K562 treated with DMSO at 1 percent for 12 hours (cell line): Measurements from ENCODE around the gene TMEM238. TPM values are rescaled to one million over a fixed set of nuclear protein-coding genes. Genes with fewer than 3 reads are reported as not detected.

Experiments used
- total RNA-seq: library from RNA; unstranded; fragments of 300-600 nt; gene quantifications from 2 replicates; pipeline ENCODE4 v1.2.3, GENCODE V29; 2022; ENCODE audit not compliant: insufficient read depth

Gene TMEM238, protein sequence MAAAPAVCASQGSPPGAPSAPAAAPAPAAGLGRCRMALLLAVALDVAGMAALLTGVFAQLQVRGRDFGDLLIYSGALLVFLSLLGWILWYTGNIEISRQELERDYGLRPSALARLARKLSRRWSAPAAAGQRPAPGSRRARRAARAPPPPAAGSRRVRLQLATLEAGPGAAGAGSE
- 13.7 and 15.5 TPM in 2 replicates for total RNA-seq

DNA sequence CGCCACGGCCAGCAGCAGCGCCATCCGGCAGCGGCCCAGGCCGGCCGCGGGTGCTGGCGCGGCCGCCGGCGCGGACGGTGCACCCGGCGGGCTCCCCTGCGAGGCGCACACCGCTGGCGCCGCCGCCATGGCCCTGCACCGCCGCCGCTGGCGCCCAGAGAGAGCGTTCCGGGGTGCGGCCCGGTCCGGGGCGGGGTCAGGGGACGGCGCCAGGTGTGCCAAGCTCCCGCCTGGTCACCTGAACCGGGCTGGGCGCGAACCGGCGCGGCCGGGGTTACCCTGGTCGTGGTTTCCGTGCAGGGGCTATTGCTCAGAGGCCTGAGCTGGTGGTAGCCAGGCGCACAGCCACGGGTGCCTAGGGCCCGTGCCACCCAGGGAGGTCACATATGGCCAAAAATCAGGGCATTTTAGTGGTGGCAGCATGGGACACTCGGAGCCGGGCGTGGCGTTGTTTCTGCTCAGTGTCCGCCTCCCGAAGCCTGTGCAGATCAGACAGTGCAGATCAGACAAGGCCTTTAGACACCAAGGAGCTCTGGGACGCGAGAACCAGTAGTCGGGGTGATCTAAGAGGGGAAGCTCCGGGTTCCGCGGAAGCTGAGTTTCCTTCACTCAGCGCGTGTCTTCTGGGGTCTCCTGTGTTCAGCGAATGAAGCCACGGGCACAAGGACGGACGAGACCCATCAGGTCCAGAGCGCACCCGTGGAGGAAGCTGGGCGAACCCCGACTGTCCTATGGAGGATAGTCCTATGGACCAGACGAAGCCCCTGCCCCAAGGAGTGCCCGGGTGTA lies at the start of gene TMEM238:
Gene TMEM238, minus strand, starts transcription at position 162 of the 789 bp plus-strand sequence. Its CDS starts 33 bp downstream, at position 129.

DNA sequence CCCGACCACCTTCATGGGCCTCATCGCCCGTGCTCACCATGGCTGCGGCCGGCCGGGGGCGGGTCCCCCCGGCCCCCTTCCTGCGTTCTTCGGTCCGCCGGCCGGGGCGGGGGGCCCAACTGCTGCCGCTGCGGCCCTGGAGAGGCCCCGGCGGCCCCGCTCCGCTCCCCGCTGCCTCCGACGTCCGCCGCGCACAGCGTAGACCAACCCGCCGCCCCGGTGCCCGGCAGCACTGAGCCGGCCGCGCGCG lies 23.4 kb upstream of the TMEM238 start, which contains the start of gene UBE2S:
Gene UBE2S, minus strand, starts transcription at position 239 of the 250 bp plus-strand sequence. Its CDS starts 199 bp downstream, at position 40.

DNA sequence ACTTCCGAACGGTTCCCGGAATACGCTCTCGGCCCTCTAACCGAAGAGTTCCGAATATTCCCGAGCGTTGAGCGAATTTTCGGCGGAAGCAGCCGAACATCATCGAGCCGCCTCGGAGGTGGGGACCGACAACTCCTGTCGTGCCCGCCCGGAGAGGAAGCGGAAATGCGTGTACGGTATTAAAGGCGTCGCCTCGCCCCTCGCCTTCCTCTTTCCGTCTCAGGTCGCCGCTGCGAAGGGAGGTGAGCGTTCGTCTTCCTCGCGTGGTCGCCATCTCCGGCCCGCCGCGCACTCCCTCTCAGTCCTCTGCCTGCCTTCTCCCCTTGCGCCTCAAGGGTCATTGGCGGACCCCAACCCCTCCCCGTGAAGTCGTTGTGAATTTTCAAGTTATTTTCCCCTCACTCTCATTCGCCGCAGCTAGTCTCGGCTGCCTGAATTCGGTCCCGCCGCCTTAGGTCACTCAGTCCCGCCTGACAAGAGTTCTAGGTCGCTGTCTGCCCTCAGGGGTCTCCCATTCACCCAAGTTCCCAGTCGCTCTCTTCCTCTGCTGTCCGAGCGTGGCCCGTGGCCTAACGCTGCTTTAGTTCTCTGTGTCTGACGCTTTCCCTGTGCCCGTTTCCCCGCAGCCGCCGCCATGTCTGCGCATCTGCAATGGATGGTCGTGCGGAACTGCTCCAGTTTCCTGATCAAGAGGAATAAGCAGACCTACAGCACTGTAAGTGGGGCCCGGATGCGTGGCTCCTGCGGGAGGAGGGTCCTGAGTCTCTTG lies 1.8 kb upstream of the TMEM238 start, which contains the start of gene RPL28:
Gene RPL28, plus strand, starts transcription at position 209 of the 769 bp plus-strand sequence. Its CDS starts 426 bp downstream, at position 635.

DNA sequence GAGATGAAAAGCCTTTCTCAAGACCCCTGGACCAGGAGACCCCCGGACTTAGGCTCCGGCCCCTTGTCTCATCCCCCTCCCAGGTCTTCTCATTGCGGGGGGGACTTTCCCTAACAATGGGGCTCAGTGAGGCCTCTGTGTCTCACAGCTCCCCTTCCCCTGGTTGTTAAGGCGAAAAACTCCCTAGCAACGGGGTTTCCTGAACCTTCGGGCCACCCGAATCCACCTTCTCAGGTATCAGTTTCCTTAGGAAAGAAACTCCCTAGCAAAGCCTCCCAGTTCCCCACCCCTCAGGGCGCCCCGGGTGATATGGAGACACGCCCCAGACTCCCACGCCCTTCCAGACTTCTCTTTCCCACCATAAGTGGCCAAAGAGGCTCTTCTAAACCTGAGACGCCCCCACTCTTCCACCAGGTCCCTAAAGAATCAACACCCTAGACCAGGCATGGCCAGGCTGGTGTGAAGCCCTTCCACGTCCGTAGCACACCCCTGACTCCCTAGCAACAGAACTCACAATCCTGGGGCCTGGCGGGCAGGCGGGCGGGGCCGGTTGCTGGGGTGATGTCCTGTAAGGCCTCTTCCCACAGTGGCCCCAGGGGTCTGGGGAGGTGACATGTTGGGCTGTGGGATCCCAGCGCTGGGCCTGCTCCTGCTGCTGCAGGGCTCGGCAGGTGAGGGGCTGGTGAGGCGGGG lies 7.7 kb downstream of the TMEM238 start, which contains the start of gene TMEM190:
Gene TMEM190, plus strand, starts transcription at position 586 of the 693 bp plus-strand sequence. Its CDS starts 28 bp downstream, at position 614.

DNA sequence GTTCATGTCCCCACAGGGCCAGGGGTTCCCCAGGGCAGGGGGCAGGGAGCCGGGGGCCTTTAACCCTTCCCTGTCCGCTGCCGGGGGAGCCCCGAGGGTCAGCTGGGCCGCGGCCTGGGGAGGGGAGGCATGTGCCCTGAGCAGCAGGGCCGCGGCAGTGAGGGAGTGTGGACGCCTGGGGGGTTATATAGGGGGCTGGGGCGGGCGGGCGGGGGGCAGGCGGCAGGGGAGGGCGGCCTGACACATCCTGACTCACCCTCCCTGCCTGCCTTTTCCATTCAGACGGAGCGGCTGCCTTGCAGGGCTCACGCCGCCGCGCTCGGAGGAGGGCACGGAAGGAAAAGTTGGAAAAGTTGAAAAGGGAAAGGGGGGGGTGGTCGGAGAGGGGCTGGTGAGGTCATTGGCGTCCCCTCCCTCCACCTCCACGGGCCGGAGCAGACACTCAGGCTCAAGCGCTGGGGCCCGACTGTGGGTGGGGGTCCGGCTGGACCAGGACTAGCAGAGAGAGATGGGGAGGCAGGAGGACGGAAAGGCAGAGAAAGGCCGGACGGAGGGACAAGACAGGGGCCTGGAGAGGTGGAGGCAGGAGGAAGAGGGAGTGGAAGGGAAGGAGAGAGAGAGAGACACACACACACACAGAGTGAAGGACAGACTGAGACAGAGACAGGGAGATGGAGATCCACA lies 13.6 kb downstream of the TMEM238 start, which contains the start of gene IL11:
Gene IL11, minus strand, starts transcription at position 159 of the 684 bp plus-strand sequence. Its CDS starts 153 bp downstream, at position 6.

DNA sequence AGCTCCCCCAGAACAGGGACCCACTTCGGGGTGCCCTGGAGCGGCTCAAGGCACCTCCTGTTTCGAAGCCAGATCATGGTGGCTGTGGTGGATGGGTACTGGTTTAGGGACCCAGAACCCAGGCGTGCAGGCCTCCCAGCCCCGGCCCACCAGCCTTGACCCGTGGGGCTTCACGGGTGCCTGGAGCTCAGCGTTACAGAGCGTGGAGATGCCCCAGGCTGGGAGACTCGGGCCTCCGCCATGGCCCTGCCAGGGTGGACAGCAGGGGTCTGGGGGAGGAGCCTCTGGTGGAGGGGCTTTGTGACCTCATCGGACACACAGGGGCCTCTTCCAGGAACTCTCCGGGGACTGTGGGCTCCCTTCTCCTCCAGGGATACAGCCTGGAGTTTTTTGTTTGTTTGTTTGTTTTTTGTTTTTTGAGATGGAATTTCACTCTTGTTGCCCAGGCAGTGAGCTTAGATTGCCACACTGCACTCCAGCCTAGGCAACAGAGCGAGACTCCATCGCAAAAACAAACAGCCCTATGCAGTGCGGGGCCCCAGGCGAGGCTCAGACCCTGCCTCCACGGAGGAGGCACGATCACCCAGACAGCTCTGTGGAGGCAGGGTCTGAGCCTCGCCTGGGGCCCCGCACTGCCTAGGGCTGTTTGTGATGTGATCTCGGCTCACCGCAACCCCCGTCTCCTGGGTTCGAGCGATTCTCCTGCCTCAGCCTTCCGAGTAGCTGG lies 20.9 kb downstream of the TMEM238 start, which contains the start of gene GARIN5B:
Gene GARIN5B, minus strand, starts transcription at position 271 of the 727 bp plus-strand sequence. Its CDS starts 194 bp downstream, at position 77.

DNA sequence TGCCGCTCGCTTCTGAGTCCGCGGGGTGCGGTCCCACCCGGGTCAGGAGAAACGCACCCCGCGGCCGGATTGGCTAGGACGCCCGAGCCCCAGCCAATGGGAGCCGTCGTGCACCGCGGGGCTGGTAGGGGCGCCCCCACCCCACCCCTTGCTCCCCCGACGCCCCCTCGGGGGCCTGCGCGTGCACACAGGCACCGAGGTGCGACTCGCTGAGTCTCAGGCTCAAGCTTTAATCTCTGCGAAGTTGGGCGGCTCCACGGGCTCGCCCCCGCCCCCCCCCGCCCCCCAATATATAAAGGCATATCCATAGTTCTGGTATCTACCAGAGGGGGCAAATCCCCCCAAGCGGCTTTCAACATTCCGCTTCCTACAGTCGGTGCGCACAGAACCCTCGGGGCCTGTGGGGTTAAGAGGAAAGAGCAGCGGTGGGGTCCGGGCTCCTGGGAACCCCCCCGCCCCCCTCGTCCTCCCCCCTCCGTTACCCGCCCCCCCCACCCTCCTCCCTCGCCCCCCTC lies 29.3 kb downstream of the TMEM238 start, which contains the start of gene COX6B2:
Gene COX6B2, minus strand, starts transcription at position 22 of the 515 bp plus-strand sequence. CDS start 198 bp downstream, outside the sequence.

DNA sequence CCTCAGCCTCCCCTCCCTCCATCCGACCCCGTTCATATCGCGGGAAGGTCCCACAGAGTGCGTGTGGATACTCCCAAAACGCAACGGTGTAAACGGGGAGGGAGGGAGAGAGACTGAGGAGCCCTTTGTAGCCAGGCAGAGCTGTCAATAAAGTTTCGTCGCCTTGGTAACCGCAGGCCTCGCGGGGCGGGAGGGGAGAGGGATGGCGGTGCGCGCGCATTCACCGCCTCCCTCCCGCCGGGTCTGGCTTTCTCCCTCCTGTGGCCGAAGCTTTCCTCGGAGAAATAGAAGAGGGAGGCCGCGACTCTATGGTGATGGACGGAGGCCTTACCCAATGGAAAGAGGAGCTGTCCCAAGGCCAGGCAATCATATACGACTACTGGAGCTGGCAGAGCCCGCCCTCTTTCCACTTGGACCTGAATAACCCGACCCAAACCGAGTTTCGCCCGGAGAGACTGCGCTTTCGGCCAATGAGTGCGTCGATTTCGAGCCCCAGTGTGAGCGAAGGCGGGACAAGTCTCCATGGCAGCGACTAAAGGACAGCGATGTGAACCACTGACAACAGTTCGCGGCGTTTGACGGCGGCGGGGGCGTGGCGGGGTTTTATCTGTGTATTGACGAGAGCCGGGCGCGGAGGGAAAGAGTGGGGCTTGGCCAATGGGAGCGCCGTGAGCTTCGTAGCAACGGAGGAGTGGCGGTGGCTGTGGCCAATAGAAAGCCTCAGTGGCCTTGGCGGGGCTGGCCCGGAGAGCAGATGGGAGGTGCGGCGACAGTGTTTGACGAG lies 44.8 kb downstream of the TMEM238 start, which contains the start of gene KMT5C:
Gene KMT5C, plus strand, starts transcription at position 772 of the 784 bp plus-strand sequence. CDS start 2,061 bp downstream, outside the sequence.

Other genes starting within 250 kb of the TMEM238 start
- gene TNNT1, start 235.1 kb downstream of the TMEM238 start, total RNA-seq = 273 and 285 TPM in 2 replicates
- 40.1 and 85.1 TPM in 2 replicates for gene TNNI3, start 226.6 kb downstream of the TMEM238 start, total RNA-seq
- 10.1 and 13.7 TPM in 2 replicates for gene DNAAF3, start 217.7 kb downstream of the TMEM238 start, total RNA-seq
- 1.7 and 2.5 TPM in 2 replicates for gene SYT5, start 204.0 kb downstream of the TMEM238 start, total RNA-seq
- gene PTPRH, start 174.8 kb downstream of the TMEM238 start, total RNA-seq = 21.5 and 35.6 TPM in 2 replicates
- gene TMEM86B, start 155.5 kb downstream of the TMEM238 start, total RNA-seq = 11.5 and 15.2 TPM in 2 replicates
- 46.2 and 90.6 TPM in 2 replicates for gene PPP6R1, start 125.3 kb downstream of the TMEM238 start, total RNA-seq
- 58.4 and 81.1 TPM in 2 replicates for gene HSPBP1, start 104.2 kb downstream of the TMEM238 start, total RNA-seq
- 4.5 and 10.7 TPM in 2 replicates for gene BRSK1, start 100.3 kb downstream of the TMEM238 start, total RNA-seq
- 2.9 and 5.4 TPM in 2 replicates for gene TMEM150B, start 59.0 kb downstream of the TMEM238 start, total RNA-seq
- 51.9 and 64.6 TPM in 2 replicates for gene KMT5C, start 44.4 kb downstream of the TMEM238 start, total RNA-seq
- gene COX6B2, start 29.6 kb downstream of the TMEM238 start, total RNA-seq = 0.33 and 0.78 TPM in 2 replicates
- gene GARIN5B, start 21.0 kb downstream of the TMEM238 start, total RNA-seq = not detected in 2 replicates
- gene IL11, start 13.8 kb downstream of the TMEM238 start, total RNA-seq = not detected in 2 replicates
- not detected in 2 replicates for gene TMEM190, start 7.5 kb downstream of the TMEM238 start, total RNA-seq
- 3,491 and 4,700 TPM in 2 replicates for gene RPL28, start 1.6 kb upstream of the TMEM238 start, total RNA-seq
- gene UBE2S, start 23.5 kb upstream of the TMEM238 start, total RNA-seq = 348 and 598 TPM in 2 replicates
- gene SHISA7, start 59.0 kb upstream of the TMEM238 start, total RNA-seq = 0.17 TPM in 1 of 2 replicates, not detected in the other
- 50.7 and 69.5 TPM in 2 replicates for gene ISOC2, start 77.3 kb upstream of the TMEM238 start, total RNA-seq
- gene C19orf85, start 80.5 kb upstream of the TMEM238 start, total RNA-seq = not detected in 2 replicates
- 6.1 and 15.4 TPM in 2 replicates for gene ZNF628, start 92.3 kb upstream of the TMEM238 start, total RNA-seq
- 25.8 and 60.9 TPM in 2 replicates for gene NAT14, start 100.9 kb upstream of the TMEM238 start, total RNA-seq
- gene SSC5D, start 104.1 kb upstream of the TMEM238 start, total RNA-seq = 0.16 and 0.73 TPM in 2 replicates
- not detected in 2 replicates for gene SBK2, start 152.8 kb upstream of the TMEM238 start, total RNA-seq
- not detected in 2 replicates for gene SBK3, start 161.3 kb upstream of the TMEM238 start, total RNA-seq
- gene ZNF579, start 196.6 kb upstream of the TMEM238 start, total RNA-seq = 10.3 and 10.8 TPM in 2 replicates
- gene FIZ1, start 215.2 kb upstream of the TMEM238 start, total RNA-seq = 9.3 and 21.2 TPM in 2 replicates
- 35.5 and 41.6 TPM in 2 replicates for gene ZNF524, start 216.0 kb upstream of the TMEM238 start, total RNA-seq
- gene ZNF865, start 221.4 kb upstream of the TMEM238 start, total RNA-seq = 21.0 and 34.2 TPM in 2 replicates
- gene ZNF784, start 240.3 kb upstream of the TMEM238 start, total RNA-seq = 7.7 and 8.9 TPM in 2 replicates